ENCODE results near the gene SEPTIN2.

- TF ChIP-seq CTCF (conservative IDR thresholded peaks at IDR 0.05; ENCODE audit: low read length) = no peak
- no peak for TF ChIP-seq EZH2phosphoT487 (IDR thresholded peaks at IDR 0.05; ENCODE audit: borderline replicate concordance, low read depth, low read length)
Observed at GRCh38 chr2:241270531-241270930, 45.2 kb upstream of the SEPTIN2 start.

Measured in OCI-LY7 (cell line).